Thyroid gland (tissue), 4 donors: ENCODE measurements around the gene BAG2.

Experiments used
- CTCF ChIP-seq, 6 experiments: fragments of 200-600 bp in 3 of 6; fragments of 450-650 bp in 3 of 6; sonication (generic) in 3 of 6; IDR thresholded peaks; one replicate each; pipeline ENCODE4 v1.5.1; 2016 to 2019; ENCODE audit warnings: antibody characterized with exemption in 6 of 6, mild to moderate bottlenecking in 2 of 6, inconsistent platforms in 1 of 6, moderate library complexity in 1 of 6
- POLR2A ChIP-seq, 2 donors: fragments of 450-650 bp; IDR thresholded peaks; one replicate each; pipeline ENCODE4 v1.6.1; 2017; ENCODE audit warnings: antibody characterized with exemption in 2 of 2, mild to moderate bottlenecking in 2 of 2, moderate library complexity in 1 of 2

GRCh38 chr6:57147955-57148858 is 23.9 kb upstream of the BAG2 start:
- TF ChIP-seq CTCF (IDR thresholded peaks at IDR 0.05) (no peak), POLR2A (IDR thresholded peaks at IDR 0.05) (no peak)
